ENCODE measurements around the gene CDC37L1. TPM values are rescaled to one million over a fixed set of nuclear protein-coding genes. Genes with fewer than 3 reads are reported as not detected.

Gene CDC37L1
- total RNA-seq (ENCODE audit: unreplicated experiment), result 10.7 TPM
- long read RNA-seq, transcript CDC37L1-201 (7 exons, 3,502 nt), result major isoform, 5 of 6 reads
- long read RNA-seq, partial matches to known transcripts, result 0 of 6 reads
- long read RNA-seq, other reads (novel, unspliced or antisense), result 1 of 6 reads

- peak; percentile 82 for TF ChIP-seq CTCF (IDR thresholded peaks at IDR 0.05; ENCODE audit: unreplicated experiment)
- H3K4me3 Mint-ChIP-seq (ENCODE audit: unreplicated experiment), result no peak within 1 kb of the TSS
- H3K27ac Mint-ChIP-seq (ENCODE audit: unreplicated experiment), result no peak within 1 kb of the TSS
- H3K9me3 Mint-ChIP-seq (ENCODE audit: unreplicated experiment), result no peaks in the 10 kb centered on the region
- H3K4me1 Mint-ChIP-seq (ENCODE audit: unreplicated experiment), result peaks cover 2% of the 10 kb centered on the region
- no peaks in the 10 kb centered on the region for H3K36me3 Mint-ChIP-seq (ENCODE audit: low read depth, unreplicated experiment)
- DNase-seq (ENCODE audit: low spot score), result peak; percentile 99
- peaks cover 2% of the 10 kb centered on the region for H3K27me3 Mint-ChIP-seq (ENCODE audit: unreplicated experiment)
Measured at GRCh38 chr9:4679268-4680172, at the start of gene CDC37L1. Gene CDC37L1, plus strand, starts transcription at chr9:4679569. Its CDS starts 199 bp downstream, at chr9:4679768.

- H3K36me3 Mint-ChIP-seq (ENCODE audit: low read depth, unreplicated experiment), result no peaks in the 10 kb centered on the region
- no peak for DNase-seq (ENCODE audit: low spot score)
- H3K9me3 Mint-ChIP-seq (ENCODE audit: unreplicated experiment), result no peaks in the 10 kb centered on the region
- no peaks in the 10 kb centered on the region for H3K27me3 Mint-ChIP-seq (ENCODE audit: unreplicated experiment)
- no peak overlapping the region for H3K4me3 Mint-ChIP-seq (ENCODE audit: unreplicated experiment)
- no peak for TF ChIP-seq CTCF (IDR thresholded peaks at IDR 0.05; ENCODE audit: unreplicated experiment)
- no peaks in the 10 kb centered on the region for H3K4me1 Mint-ChIP-seq (ENCODE audit: unreplicated experiment)
- no peak overlapping the region for H3K27ac Mint-ChIP-seq (ENCODE audit: unreplicated experiment)
Measured at GRCh38 chr9:4630836-4631235, 48.5 kb upstream of the CDC37L1 start.

GRCh38 chr9:4638968-4639367 lies 40.4 kb upstream of the CDC37L1 start:
- H3K27me3 Mint-ChIP-seq (ENCODE audit: unreplicated experiment), result peaks cover 3% of the 10 kb centered on the region
- H3K4me1 Mint-ChIP-seq (ENCODE audit: unreplicated experiment), result peaks cover 3% of the 10 kb centered on the region
- no peak for TF ChIP-seq CTCF (IDR thresholded peaks at IDR 0.05; ENCODE audit: unreplicated experiment)
- H3K4me3 Mint-ChIP-seq (ENCODE audit: unreplicated experiment), result no peak overlapping the region
- no peaks in the 10 kb centered on the region for H3K36me3 Mint-ChIP-seq (ENCODE audit: low read depth, unreplicated experiment)
- H3K9me3 Mint-ChIP-seq (ENCODE audit: unreplicated experiment), result no peaks in the 10 kb centered on the region
- H3K27ac Mint-ChIP-seq (ENCODE audit: unreplicated experiment), result no peak overlapping the region
- no peak for DNase-seq (ENCODE audit: low spot score)

- TF ChIP-seq CTCF (IDR thresholded peaks at IDR 0.05; ENCODE audit: unreplicated experiment), result no peak
- H3K4me1 Mint-ChIP-seq (ENCODE audit: unreplicated experiment), result peaks cover 3% of the 10 kb centered on the region
- peaks cover 3% of the 10 kb centered on the region for H3K27me3 Mint-ChIP-seq (ENCODE audit: unreplicated experiment)
- no peak overlapping the region for H3K4me3 Mint-ChIP-seq (ENCODE audit: unreplicated experiment)
- no peaks in the 10 kb centered on the region for H3K36me3 Mint-ChIP-seq (ENCODE audit: low read depth, unreplicated experiment)
- H3K9me3 Mint-ChIP-seq (ENCODE audit: unreplicated experiment), result no peaks in the 10 kb centered on the region
- H3K27ac Mint-ChIP-seq (ENCODE audit: unreplicated experiment), result no peak overlapping the region
- DNase-seq (ENCODE audit: low spot score), result no peak
Measured at GRCh38 chr9:4639420-4639819, 39.9 kb upstream of the CDC37L1 start.

GRCh38 chr9:4640027-4640426 lies 39.3 kb upstream of the CDC37L1 start:
- Mint-ChIP-seq H3K27me3 (ENCODE audit: unreplicated experiment) (peaks cover 3% of the 10 kb centered on the region), H3K4me3 (ENCODE audit: unreplicated experiment) (no peak overlapping the region), H3K36me3 (ENCODE audit: low read depth, unreplicated experiment) (no peaks in the 10 kb centered on the region), H3K4me1 (ENCODE audit: unreplicated experiment) (peaks cover 3% of the 10 kb centered on the region), H3K9me3 (ENCODE audit: unreplicated experiment) (no peaks in the 10 kb centered on the region), H3K27ac (ENCODE audit: unreplicated experiment) (no peak overlapping the region)
- DNase-seq (ENCODE audit: low spot score), result peak; percentile 52
- TF ChIP-seq CTCF (IDR thresholded peaks at IDR 0.05; ENCODE audit: unreplicated experiment), result peak; percentile 23

All from endothelial cell (in vitro differentiated cells).